Measurements from ENCODE around the gene NTN1.

The NTN1 gene

DNA sequence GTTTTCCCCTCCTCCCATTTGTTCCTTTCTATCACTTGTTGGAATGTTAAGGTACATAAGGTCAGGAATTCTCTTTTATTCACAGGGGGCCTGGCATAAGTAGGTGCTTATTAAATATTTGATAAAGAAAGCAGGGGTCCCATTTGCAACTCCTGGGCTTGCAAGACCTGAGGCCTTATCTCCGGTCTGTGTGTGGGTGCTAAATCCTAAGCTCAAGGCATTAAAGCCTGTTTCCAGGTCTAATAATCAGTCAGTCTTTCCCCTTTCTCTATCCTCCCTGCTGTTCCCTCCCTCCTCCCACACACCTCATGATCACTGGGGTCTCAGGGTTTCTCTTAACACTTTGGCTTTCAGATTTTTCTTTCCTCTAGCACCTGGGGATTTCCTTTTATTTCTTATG lies 17.1 kb downstream of the NTN1 start:
- no peak for DNase-seq

DNA sequence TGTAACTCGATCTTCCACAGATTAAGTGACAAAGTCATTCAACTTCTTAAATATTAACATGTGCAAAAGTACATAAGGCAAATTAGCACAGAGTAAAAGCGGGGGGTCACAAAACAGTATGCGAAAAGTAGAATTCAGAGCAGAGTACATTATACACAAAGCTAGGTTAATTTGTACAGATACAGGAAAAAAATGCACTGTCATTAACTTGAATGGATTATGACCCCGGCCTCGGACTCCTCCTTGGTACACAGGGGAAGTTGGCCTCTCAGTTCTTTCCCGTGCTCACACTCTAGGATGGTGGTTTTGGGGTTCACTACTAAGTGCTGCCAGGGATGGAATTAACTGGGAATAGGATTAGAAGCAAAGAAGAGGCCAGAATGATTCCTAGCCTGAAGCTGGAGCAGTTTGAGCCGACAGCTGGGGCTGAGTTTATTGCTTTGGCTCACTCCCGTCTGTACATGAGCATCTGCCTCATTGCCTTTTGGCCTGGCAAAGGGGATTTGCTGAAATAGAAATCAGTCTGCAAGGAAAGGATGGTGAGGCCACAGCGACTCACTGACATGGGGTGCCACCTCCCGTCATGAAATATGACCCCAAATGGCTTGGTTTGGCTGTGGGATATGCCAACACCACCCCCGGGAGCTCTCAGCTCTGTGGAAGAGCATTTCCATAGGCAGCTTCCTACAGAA lies 23.6 kb downstream of the NTN1 start:
- no peak for DNase-seq

GRCh38 chr17:9050801-9051401 lies 29.6 kb downstream of the NTN1 start:
- DNase-seq: no peak

- no peak for DNase-seq
Observed at GRCh38 chr17:9051561-9051960, 30.3 kb downstream of the NTN1 start.

DNA sequence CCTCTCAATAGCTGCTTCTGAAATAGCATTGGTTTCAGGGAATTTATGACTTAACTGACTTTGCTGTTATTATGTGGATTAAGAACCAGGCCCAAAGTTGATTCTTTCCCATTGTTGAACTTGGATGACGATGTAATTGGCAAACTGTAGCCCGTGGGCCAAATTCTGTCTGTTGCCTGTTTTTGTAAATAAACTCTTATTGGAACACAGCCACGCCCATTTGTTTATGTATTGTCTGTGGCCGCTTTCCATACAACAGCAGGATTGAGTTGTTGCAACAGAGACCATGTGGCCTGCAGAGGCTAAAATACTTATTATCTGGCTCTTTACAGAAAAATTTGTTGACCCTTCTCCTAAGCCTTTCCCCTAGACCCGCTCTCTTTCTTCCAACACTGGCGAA lies 31.6 kb downstream of the NTN1 start:
- no peak for DNase-seq

GRCh38 chr17:9053406-9053805 lies 32.1 kb downstream of the NTN1 start:
- DNase-seq: no peak

DNA sequence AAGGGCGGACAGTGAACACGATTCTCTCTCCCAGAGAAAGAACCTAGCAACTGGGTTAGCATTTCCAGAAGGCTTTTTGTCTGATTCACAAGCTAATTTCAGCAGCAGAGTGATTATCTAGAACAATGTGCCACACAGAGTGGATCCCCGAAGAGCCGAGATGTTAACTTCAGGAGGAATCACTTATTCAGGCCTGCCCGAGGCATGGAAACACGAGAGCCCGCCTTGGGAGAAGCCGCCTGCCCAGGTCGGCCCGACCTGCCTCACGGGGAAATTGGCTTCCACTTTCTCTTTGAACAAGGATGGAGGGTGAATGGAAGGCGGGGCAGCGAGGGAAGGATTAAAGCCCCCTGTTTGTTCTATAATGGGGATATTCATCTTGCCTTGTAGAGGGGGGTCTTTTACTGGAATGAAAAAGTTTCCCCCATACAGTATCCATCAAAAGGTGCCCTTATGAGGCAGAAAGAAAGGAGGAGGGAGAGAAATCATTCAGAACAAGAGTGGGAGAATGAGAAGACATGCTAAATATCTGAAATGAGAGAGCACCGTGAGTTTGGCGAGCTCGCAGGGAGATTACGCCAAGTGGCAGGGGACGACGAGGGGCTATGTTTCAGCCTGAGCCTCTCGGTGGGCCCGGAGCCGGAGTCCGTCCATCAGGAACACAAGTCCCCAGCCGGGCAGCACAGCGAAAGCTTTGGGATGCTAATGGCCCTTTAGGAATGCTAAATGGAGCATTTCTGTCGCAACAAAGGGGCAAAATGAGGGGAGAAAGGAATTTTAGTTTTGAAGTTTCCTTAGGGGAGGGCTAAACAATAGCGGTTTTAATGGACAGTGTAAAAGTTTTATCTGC lies 33.0 kb downstream of the NTN1 start:
- no peak for DNase-seq

DNA sequence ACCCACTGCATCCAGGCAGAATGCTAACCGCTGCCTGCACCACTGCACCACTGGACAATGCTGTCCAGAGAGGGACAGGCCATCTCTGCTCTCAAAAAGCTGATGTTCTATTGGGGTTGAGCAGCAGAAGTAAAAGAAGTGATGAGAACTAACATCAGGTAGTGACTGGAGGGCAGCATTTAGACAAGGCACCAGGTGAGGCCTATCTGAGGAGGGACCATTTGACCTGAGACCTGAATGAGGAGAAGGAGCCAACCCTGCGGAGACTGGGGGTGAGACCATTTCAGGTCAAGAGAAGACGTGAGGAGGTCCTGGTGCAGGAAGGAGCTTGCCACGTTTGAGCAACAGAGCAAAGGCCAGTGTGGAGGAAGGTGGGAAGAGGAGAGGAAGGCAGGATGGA lies 34.0 kb downstream of the NTN1 start:
- DNase-seq: no peak

GRCh38 chr17:9056566-9056965 lies 35.3 kb downstream of the NTN1 start:
- DNase-seq: no peak

GRCh38 chr17:9057310-9057709 lies 36.0 kb downstream of the NTN1 start:
- DNase-seq: no peak

- no peak for DNase-seq
Observed at GRCh38 chr17:9062399-9062902, 41.1 kb downstream of the NTN1 start.

GRCh38 chr17:9064311-9064834 lies 43.1 kb downstream of the NTN1 start:
- DNase-seq: no peak

DNA sequence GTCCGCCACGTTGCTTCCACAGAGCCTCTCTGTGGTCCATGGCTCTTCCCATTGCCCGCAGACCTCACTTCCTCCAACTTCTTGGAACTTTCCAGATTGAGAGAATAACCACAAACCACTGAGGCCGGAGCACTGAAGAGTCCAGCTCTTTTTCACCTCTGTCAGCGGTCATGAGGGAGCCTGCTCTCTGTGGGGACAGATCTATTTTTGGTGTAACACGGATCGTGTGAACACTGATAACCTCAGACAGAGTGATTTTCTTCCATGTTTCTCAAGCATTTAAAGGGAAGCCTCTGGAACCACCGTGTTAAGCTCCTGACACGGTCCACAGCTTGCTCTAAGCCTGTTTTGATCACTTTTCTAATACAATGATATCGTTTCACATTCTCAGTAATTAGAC lies 49.7 kb downstream of the NTN1 start:
- no peak for DNase-seq

DNA sequence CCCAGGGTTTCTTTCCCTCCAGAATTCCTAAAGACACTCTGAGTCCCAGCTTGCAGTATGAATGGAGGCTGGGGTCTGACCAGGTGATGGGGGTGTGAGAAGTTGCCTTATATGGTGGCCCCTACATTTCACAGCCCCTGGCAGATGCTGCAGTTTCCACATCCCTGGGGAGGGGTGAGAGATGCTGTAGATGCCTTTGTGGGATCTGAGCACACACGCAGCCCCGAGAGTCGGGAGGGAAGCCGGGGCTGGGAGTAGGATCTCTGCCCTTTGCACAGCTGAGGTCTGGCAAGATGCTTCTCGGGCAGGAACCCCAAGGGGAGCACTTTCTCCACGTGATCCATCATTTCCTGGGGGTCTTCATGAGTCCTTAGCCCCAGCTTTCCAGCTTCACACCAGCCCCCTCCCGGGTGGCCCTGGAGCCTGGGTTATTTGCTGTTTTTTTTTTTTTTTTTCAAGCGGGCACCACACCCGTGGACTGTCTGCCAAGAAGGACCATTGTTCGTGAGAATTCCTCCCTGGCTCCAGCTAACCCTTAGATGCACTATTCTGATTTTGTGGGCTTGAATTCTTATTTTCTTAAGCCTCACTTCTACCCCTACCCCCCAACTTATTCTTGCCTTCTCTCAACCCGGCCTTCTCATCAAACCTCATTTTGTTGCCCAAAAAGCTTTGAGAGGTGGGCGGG lies 50.6 kb downstream of the NTN1 start:
- no peak for DNase-seq

GRCh38 chr17:9072696-9073339 lies 51.5 kb downstream of the NTN1 start:
- DNase-seq: no peak

DNA sequence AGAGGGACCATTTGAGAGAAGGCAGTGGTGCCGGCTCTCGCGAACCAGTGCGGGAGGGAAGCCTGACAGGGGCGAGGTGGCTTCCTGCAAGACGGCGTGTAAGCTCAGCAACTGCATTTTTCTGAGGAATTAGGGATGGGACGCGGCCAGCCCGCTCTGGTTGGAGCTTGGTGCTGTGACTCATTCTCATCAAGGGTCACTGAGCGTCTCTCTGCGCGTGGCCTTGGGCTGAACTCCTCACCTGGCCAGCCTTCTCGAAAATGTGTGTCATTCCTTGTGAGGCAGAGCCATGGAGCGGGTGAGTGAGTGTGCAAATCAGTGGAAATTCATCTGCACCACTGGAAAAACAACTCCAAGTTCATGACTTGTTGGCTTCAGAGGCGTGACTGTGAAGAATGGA lies 52.8 kb downstream of the NTN1 start:
- DNase-seq: no peak

- DNase-seq: no peak
Observed at GRCh38 chr17:9079461-9080103, 58.3 kb downstream of the NTN1 start.

DNA sequence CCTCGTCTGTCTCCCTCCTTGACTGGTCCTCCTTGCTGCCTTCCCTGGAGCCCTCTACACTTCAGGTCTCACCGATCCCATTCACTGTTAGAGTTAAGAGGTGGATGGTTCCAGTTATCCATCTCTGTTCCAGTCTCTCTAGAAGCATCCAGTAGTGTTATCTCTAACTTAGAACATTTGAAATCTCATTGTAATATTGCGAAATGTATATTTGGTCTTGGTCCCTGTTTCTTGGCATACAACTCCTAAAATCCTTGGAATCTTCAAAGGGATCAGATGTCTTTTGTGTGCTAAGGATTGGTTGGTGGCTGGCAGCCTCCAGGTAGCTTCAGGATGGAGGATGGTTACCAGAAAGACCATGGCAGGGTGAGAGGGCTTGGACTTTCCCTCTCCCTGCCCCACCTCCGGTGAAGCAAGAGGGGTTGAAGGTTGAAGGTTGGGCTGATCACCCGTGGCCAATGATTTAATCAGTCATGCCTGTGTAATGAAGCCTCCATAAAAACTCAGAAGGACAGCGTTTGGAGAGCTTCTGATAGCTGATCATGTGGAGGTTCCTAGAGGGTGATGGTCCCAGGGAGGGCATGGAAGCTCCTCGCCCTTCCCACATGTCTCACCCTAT lies 59.1 kb downstream of the NTN1 start:
- no peak for DNase-seq

DNA sequence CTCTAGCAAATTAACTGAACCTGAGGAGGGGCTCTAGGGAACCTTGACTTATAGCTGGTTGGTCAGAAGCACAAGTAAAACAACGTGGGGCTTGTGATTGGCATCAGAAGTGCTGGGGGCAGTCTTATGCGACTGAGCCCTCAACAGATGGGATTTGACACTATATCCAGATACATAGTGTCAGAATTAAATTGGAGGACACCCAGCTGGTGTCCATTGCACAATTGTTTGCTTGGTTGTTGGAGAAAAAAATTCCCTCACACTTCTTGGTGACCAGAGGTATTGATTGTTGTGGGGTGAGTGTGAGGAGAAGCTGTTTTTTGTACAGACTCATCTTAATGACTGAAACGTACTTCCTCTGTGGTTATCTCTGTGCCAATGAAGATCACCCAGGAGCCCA lies 59.7 kb downstream of the NTN1 start:
- DNase-seq: no peak

DNA sequence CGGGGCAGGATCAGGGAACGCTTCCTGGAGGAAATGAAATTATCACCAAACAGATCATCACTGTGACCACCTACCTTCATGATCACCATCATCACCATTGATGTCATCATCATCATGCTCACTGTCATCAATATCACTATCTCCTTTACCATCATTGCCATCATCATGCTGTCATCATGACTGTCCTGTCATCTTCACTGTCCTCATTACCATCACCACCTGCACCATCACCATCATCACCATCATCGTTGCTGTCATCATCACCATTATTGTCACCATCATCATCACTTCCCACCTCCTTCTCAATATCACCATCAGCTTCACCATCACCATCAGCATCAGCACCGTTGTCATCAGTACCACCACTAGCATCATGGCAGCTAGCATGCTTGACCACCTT lies 65.3 kb downstream of the NTN1 start:
- no peak for DNase-seq

DNA sequence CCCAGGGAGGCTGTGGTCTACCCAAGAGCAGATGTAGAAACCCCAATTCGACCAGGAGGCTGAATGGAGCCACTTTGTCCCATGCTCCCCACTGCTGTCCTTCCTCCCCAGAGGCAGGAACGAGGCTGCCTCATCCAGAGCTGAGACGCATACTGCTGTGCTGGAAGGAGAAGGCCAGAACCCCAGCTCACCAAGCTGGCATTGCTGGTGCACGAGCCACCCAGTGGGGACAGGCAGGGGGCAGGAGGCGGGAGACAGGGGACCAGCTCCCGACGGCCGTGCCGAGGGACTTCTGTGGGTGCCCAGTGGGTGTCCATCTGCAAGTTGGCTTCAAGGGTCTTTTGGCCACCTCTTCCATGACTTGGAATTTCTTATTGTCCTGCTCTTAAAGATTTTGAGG lies 66.6 kb downstream of the NTN1 start:
- DNase-seq: no peak

Data from activated CD4-positive, alpha-beta T cell treated with anti-CD3 and anti-CD28 coated beads, Interleukin-2, amount 50 U/mL, for 4 hours (primary cell).